ENCODE results near the gene SFTA2. TPM values are rescaled to one million over a fixed set of nuclear protein-coding genes. Genes with fewer than 3 reads are reported as not detected.

Gene SFTA2
- total and polyA plus RNA-seq, 9 of the 15 experiments (the other 6 are each of a cell fraction or from before 2014, with no cell fraction given), result not detected

GRCh38 chr6:30885999-30886896 lies 45.7 kb downstream of the SFTA2 start (continued):
- TF ChIP-seq PHF8 (IDR thresholded peaks at IDR 0.05; ENCODE audit: borderline replicate concordance, low read length) (no peak; the same call in 1 of the 2 replicates), ETV1 (tag; conservative IDR thresholded peaks at IDR 0.05; ENCODE audit: low read depth) (no peak), PBX2 (CRISPR knock-in tag; IDR thresholded peaks at IDR 0.05; ENCODE audit: low read depth) (no peak), PBX2 (tag; conservative IDR thresholded peaks at IDR 0.05; ENCODE audit: low read depth) (no peak), ZNF253 (CRISPR knock-in tag; conservative IDR thresholded peaks at IDR 0.05) (no peak), USF2 (CRISPR knock-in tag; IDR thresholded peaks at IDR 0.05) (no peak), ZNF583 (CRISPR knock-in tag; IDR thresholded peaks at IDR 0.05) (0 out of 2 replicates have a peak, but pooled peaks have one; percentile 36), ZNF224 (CRISPR knock-in tag; IDR thresholded peaks at IDR 0.05) (no peak), RFX7 (CRISPR knock-in tag; IDR thresholded peaks at IDR 0.05) (no peak), ZNF146 (CRISPR knock-in tag; IDR thresholded peaks at IDR 0.05; ENCODE audit: unreplicated experiment) (no peak), TAF9B (IDR thresholded peaks at IDR 0.05; ENCODE audit: partially characterized antibody) (no peak), CHD7 (IDR thresholded peaks at IDR 0.05; ENCODE audit: low read depth, low read length) (no peak)

All from K562 (cell line).